Measurements from ENCODE around the gene HIP1.
"Not testable (repeated sequence)": the region's sequence is repeated elsewhere in the genome, so short reads cannot be mapped to it uniquely, and the experiment has no call there.

- not testable (repeated sequence) for TF ChIP-seq HDAC2 (IDR thresholded peaks at IDR 0.05); POLR2A (IDR thresholded peaks at IDR 0.05; ENCODE audit: low read length); CTCF (IDR thresholded peaks at IDR 0.05); PHF8 (IDR thresholded peaks at IDR 0.05; ENCODE audit: borderline replicate concordance, low read depth); EP300 (IDR thresholded peaks at IDR 0.05); RAD21 (conservative IDR thresholded peaks at IDR 0.05 in 1 of 2, IDR thresholded peaks at IDR 0.05 in 1 of 2); USF2 (IDR thresholded peaks at IDR 0.05)
Observed at GRCh38 chr7:75527224-75527722, 211.5 kb downstream of the HIP1 start.
